GM13977 (cell line): ENCODE measurements around the gene PTGFRN.

Source experiments
- DNase-seq: peaks from one replicate; pipeline ENCODE4 v3.0.0; 2012; ENCODE audit warnings: low spot score
- CTCF ChIP-seq: IDR thresholded peaks from 2 replicates; pipeline ENCODE4 v1.5.1; 2012; ENCODE audit warnings: mild to moderate bottlenecking, control low read depth; ENCODE audit not compliant: insufficient read depth; ENCODE audit errors: extremely low read depth, missing control alignments
- in situ Hi-C: fragments of 300-500 bp; cut with MboI; formaldehyde crosslinking; loops from one replicate; pipeline ENCODE4 v1.12.0; 2022; ENCODE audit warnings: low sequenced_read_pairs, low pct_unique_long_range_greater_than_20kb, mixed read lengths, inconsistent platforms; ENCODE audit not compliant: unreplicated experiment

Gene PTGFRN

GRCh38 chr1:117010310-117010969 is 100.7 kb downstream of the PTGFRN start:
- in situ Hi-C loops = no loop called here
- no peak for TF ChIP-seq CTCF
- DNase-seq = no peak

- DNase-seq = no peak
- no peak for TF ChIP-seq CTCF
- in situ Hi-C loops = no loop called here
Observed at GRCh38 chr1:117011334-117011733, 101.6 kb downstream of the PTGFRN start.

GRCh38 chr1:117013309-117013858 is 103.7 kb downstream of the PTGFRN start:
- in situ Hi-C loops = no loop called here
- no peak for TF ChIP-seq CTCF
- no peak for DNase-seq

- in situ Hi-C loops = no loop called here
- DNase-seq = no peak
- TF ChIP-seq CTCF = no peak
Observed at GRCh38 chr1:117014209-117014608, 104.5 kb downstream of the PTGFRN start.

- in situ Hi-C loops = no loop called here
- no peak for TF ChIP-seq CTCF
Observed at GRCh38 chr1:117015724-117016123, 106.0 kb downstream of the PTGFRN start.

GRCh38 chr1:117017062-117017461 is 107.3 kb downstream of the PTGFRN start:
- TF ChIP-seq CTCF = no peak
- no peak for DNase-seq
- in situ Hi-C loops = no loop called here

More at GRCh38 chr1:117015724-117016123, 106.0 kb downstream of the PTGFRN start:
- DNase-seq = no peak
